Suppressor macrophage (primary cell): Measurements from ENCODE around the gene AQR.
"Not testable (repeated sequence)": the region's sequence is repeated elsewhere in the genome, so short reads cannot be mapped to it uniquely, and the experiment has no call there.

Source experiments
- DNase-seq, 4 experiments: peaks; one replicate each; pipeline ENCODE4 v3.0.0-alpha.2; 2020 to 2022

AQR gene

DNA sequence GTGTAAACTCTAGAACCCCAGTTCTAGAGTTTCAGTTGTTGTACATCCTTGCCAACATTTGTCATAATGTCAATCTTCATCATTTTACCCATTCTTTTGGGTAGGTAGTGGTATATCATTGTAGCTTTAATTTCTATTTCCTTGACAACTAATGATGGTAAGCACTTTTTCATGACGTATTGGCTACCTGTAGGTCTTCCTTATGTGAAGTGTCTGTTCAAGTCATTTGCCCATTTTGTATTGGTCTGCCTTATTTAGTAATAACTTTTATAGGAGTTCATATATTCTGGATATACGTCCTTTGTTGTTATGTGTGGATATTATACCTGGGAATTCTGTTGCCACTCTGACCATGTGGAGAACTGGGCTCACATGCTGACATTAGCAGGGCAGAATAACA is 100.4 kb downstream of the AQR start:
- no peak for DNase-seq

DNA sequence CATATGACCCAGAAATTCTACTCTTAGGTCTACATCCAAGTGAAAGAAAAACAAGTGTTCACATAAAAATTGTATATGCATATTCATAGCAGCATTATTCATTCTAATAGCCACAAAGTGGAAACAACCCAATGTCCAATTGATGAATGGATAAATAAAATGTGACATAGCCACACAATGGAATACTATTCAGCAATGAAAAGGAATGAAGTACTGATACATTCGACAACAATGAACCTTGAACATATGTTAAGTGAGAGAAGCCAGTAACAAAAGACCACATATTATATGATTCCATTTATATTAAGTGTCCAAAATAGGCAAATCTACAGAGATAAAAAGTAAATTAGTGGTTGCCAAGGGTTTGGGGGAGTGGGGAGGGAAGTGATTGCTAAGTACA is 104.0 kb downstream of the AQR start:
- DNase-seq, result no peak

DNA sequence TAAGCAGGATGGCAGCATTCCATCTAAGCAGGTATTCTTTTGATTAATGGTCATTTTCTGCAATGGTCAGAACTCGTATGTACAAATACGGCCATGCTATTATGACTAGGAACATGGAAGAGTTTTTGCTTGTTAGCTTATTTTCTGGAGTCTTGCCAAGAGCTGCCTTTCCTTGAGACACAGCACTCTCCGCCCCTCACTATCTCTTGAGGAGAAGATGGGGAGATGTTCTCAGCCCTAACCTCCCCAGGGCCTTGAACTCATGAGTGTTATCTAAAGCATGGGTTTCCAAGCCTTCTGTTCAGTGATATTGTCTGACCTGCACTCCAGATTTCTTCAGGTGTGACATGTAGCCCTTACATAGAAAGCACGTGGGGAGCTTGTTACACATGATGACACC is 108.3 kb downstream of the AQR start:
- no peak for DNase-seq

DNA sequence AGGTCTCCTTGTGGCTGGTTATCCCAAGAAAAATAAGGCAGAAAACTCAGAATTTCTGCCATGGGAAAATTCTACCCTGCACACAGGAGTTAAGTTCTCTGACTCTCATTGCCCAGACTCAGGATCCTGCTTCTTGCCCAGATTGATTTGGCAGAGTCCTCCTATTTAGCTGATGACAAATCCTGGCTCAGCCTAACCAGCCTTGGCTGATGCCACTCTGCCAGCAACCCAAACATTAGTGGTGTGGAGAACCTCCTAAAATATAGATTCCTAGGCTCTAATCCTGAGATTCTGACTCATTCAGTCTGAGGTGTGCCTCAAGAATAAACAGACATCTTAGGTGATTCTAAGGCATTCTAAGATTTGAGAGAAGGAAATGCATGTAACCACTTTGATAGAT is 113.6 kb downstream of the AQR start:
- DNase-seq, result no peak

DNA sequence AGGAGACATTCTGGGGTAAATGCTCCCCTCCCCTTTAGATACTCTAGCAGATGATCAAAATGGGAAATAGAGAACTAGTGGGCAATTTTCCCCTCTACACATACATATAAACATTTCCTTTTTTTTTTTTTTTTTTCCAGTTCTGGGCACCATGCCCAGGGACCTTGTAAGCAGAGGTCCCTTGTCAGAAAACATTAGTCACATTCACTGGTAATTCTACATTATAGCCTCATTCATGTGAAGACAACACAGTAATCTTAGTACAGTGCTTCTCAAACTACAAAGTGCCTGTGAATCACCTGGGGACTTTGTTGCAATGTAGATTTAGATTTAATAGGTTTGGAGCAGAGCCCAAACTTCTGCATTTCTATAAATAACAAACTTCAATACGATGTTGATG is 114.1 kb downstream of the AQR start:
- peak; percentile 42 to 71 (median 56) for DNase-seq

DNA sequence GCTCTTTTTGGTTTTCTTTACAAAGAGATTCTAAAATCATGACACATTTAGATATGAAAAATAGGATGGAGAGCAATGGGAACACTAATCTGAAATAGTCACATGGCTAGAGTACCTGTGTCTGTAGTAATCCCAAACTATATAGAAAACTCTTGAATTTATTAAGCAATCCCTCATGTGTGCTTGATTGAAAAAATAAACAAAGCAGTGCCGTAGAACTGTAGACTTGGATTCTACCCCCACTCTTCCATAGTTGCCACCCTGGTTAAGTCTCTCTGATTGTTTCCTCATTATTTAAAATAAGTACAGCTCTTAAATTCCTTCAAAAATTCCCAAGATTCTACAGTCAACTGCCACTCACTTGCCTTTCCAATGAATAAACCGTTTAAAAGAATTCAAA is 115.3 kb downstream of the AQR start:
- DNase-seq, result no peak

DNA sequence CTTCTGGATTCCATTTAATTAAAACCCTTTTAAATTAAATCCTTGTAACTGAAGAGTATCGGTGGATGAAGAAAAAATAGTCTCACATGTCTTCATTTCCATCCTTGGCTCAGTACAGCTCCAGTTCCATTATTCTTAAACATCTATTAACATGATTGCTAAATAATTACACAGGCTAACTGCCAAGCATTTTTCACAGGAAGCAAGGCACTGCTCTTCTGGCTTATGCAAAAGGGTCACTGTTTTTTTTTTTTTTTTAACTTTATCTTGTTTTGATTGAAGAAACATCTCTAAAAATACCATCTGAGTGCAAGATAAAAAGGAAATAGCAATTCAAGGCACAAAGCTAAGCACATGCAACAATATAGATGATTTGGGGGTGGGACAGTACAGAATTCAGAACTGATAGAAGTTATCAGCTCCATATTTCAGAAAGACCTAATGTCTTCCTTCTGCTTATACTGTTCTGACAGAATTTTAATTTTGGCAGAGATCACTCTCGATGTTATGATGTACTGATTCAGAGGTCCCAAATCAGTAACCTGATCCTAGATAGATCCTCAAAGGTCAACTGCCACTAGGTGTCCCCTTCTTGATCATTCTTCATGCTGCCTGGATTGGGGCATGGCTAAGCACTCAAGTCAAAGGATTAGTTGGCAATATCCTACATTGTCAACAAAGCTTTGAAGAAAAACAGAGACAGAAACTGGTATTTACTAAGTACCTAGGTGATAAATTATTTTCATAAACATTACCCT is 116.4 kb downstream of the AQR start:
- DNase-seq, result no peak

DNA sequence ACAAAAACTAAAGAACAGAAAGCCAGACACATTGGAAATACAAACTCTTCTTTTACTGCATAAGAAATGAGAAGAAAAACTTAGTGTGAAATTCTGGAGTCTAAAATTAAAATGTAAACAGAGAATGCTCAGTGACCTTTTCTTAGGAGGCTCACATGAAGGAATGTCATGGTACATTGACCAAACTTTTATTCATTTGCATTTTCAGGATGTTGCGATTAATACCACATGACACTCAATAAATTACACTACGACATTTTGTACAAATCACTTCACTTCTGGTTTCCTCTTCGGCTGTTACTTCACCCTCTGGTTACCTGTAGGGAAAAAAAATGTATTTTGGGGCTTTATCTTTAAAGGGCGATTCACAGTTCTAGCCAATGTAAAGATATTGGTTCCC is 117.8 kb downstream of the AQR start:
- peak in 1 of 4 experiments; percentile 13 for DNase-seq

DNA sequence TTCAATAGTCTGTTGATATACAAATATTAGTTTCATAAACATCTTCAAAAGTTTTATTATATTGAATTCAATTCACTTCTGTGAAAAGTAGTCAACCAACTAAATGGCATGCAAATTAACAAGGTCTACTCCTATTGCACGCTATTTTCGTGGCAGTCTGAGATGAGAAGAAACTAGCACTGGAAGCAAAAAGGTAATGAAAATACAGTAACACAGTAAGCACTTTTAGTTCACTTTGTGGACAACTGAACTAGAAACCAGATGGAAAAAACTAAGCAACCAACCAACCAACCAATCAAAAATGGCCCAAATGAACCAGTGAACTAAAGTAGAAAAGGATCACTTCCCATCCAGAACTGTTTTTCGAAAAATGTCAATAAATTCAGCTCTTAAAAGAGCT is 118.5 kb downstream of the AQR start:
- DNase-seq, result no peak

DNA sequence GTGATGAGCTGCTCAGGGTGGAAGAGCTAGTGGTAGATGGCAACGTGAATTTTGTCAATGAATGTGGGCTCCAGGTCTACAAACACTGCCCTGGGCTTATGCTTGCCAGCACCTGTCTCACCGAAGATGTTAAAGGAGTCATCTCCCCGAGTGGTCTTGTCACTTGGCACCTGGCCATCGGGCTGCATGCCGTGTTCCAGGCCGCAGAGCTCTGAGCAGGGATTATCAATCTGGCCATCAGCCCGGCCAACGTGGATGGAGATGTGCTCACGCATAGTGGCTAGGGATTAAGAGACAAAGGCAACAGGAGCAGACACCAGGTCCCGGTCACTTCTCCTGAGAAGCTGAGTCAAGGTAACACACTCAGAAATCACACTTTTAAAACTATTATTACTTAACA is 119.4 kb downstream of the AQR start:
- DNase-seq, result no peak

DNA sequence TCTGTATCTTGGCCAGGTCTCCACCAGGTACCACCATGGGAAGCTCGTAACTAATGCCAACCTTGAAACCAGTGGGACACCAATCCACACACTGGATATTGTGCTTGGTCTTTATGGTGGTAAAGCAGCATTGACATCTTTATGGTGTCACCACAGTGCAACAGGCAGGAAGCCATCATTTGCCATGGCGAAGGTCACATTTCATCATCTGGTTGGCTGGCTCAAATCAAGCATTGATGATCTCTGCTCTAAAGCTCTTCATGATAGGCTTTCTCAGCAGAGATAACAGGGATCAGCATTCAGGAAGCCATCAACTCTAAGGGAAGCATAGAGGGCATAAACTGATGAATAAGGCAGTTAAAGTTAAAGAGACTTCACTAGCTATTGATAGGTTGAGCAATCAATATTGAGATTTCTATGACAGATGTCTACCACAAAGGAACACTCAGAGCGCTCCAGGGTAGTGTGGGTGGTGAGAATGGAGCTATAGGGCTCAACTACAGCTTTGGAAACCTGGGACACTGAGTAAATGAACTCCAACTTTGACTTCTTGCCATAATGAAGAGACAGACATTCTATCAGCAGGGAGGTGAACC is 120.1 kb downstream of the AQR start:
- no peak for DNase-seq

DNA sequence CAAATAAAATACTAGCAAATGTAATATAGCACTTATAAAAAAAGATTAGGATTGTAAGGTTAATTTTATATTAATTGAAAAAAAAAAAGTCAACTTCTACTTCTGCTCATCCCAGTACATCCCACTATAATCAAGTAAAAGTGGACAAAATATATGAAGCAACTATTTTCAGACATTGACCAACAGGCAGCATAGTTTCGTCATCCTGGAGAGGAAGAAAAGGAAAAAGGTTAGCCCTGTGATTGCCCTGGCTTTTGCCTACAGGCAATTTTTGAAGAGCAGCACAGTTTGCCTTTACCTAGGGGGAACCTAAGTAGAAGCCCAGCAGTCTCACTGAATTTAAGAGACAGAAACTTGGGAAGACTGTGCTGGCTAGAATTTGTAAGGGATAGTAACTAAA is 121.9 kb downstream of the AQR start:
- peak; percentile 4 to 50 (median 46) for DNase-seq

DNA sequence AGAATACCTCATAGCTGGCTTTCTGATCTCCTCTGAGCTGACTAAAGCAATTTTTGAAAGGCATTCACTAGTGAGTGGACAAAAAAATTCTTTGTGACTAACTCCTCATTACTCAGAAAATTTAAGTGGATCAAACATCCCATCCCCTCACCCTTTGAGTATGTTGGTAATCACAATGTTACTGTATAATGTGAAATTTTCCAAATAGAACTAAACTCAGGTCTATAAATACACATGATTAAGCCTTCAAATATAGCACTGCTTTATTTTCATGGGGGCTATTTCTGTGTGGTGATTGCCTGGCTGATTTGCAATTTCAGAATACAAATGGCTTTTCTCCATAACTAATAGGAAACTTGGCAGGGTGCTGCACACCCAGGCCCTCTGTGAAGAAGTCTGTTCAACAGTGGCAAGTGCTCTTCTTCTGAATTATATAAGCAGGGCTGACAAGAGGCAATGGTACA is 128.2 kb downstream of the AQR start:
- DNase-seq, result no peak

DNA sequence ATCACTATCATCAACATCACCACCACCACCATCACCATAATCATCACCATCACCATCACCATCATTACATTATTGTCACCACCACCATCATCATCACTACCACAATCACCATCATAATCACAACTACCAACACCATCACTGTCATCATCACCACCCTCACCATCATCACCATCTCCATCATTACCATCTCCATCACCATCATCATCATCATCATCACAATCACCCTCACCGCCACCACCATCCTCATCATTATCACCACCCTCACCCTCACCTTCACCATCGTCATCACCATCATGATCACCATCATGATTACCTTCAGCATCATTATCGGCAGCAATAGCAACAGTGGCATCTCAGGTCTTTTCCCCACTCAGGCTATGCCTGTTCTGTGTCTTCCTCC is 131.3 kb downstream of the AQR start:
- no peak for DNase-seq

DNA sequence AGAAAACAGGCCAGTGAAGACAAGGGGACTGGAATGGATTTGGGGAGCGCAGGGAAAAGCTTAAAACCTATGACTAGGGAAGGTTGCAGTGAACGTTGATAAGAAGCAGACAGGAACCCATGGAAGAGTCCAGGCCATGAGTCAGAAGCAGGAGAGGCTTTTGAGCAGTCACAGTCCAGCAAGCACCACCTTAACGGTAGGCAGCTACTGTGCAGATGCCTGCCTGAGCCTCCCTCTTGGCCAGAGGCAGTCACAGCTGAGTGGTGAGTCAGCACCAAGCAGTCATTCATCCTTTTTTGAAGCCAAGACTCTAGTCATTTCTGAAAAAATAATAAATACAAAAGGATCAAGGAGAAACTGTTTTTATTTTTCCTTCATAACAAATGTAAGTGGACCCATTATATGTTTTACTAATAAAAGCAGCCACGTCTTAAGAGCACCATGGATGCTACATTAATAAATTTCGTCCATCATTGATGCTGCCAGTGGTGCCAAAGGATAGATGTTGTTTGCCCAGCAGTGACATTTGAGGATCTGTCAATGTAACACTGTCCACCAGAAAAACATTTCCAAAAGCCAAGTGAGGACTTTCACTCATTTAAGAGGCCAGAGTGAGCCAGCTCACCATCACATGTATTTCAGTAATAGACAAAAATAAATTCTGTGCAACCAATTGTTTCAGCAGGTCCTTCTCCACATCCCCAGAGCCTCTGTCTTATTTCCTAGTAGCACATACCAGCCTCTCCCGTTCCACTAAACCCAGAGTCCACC is 132.1 kb downstream of the AQR start:
- no peak for DNase-seq

DNA sequence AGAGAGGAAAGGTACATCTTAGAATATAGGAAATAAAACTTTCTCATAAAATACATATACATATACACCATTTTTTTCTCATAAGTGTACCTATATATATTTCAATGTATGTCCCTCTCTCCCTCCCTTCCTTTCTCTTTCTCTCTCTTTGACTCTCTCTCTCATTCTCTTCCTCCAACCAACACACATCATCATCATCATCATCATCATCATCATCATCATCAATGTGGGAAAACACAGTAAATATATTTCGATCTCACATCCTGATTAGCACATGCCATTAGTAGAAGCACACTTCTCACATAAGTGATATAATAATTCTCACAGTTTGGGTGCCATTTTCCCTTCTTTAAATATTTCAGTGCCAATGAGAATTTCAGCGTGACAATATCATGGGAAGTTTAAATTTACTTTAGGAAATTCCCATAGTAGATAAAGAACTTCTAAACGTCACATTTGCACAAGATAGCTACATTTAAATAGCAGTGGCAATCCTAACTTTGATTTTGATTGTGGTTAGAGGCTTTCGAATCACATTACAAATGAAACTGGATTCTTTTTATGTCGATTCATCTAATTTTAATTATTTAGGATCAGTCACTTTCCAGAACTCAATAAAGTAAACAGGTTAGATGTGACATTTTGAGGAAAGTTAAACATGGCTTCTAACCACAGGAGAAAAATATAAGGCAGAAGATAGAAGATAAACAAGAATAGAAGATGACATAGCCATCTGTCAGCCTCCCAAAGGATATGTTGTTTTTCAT is 141.2 kb downstream of the AQR start:
- DNase-seq, result no peak

DNA sequence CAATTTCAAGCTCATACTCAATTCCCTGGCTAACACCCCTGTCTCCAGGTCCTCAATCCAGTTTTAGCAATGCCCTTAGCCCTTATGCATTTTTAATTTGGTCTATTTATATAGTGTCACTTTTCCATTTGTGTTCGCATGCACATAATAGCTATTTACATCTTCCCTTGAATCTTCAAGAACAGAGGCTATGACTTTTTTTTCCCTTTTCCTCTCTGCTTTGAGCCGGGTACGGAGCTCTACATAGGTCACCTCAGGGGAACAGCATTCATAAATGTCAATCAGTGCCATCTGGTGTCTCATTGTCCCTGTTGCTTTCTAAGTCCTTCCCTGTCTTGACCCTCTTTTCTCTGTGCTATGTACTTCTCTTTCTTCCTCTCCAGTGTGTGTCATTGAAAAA is 147.7 kb downstream of the AQR start:
- no peak for DNase-seq

DNA sequence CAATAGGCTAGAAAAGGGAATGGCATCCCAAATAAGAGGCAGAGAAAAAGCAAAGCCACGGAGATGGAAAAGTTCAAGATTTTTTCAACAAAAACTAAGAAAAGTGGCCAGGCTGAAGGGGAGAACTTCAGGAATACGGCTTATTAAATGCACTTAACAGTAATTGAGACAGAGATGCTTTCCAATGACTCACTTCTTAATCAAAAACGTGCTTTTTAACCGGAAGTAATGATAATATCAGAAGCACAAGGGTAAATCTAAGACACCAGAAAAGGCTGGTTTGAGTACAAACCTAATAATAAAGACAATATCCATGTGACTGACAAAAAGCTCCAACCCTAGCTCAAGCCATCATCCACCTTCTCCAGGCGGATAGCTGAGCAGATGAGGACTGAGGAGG is 149.4 kb downstream of the AQR start:
- DNase-seq, result no peak

DNA sequence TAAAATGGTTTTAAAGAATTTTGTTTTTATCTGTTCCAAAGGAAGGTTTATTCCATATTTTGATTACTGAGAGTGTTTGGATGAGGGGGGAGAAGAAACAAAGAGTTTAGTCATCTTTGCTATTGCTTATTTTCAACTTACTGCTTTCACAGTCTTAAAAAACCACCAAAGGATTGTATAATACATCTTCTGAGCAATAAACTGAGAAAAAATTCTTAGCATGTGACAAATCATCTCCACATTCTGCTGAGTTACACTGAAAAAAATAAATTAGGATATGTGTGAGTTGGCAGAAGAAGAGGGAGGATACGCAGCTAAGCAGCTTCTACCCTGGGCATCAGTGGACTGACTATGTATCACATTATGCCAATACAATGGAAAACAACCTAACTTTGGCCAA is 151.0 kb downstream of the AQR start:
- no peak for DNase-seq

DNA sequence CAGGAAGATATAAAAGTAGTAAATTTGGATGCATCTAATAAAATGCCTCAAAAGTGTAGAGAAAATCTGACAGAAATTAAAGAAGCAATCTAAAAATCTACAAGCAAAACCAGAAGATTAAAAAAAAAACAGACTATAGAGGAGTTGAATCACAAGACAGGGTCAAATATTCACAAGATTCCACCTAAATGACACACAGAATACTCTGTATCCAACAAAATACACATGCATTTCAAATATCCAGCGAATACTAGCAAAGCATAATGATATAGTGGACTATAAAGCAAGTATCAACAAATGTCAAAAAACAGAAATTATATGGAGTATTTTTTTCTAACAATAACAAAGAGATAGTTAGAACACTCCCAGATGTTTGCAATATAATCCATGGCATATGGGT is 153.7 kb downstream of the AQR start:
- no peak for DNase-seq

DNA sequence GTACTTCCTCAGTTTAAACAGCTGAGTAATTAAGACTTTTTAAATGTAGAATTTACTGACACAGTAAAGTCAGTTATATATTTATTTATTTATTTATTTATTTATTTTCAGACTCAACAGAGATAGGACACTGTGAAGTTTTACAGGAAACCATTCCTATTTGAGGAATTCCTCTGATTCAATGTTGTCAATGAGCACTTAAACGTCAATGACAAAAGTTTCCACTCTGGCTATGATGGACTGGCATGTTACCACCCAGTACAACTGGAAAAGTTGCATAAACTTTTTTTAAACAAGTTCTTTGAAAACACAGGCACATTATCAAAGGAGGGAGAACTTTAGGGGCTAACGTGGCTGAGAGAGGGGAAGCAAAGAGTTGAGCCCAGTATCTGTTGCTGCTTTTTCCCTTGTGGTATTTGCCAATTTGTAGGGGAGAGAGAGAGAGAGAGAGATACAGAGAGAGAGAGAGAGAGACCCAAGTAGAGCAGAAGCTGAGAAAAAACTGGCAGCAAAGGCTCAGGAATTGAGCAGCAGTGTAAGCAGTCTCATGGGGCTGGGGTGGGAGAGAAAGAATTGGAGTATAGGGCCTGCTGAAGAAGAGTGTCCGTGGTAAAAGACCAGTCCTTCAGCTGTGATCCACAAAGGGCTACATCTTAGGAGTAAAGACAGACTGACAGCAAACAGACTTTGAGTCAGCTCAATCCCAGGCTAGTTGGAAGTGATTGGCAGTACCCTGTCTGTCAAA is 155.9 kb downstream of the AQR start:
- no peak for DNase-seq

DNA sequence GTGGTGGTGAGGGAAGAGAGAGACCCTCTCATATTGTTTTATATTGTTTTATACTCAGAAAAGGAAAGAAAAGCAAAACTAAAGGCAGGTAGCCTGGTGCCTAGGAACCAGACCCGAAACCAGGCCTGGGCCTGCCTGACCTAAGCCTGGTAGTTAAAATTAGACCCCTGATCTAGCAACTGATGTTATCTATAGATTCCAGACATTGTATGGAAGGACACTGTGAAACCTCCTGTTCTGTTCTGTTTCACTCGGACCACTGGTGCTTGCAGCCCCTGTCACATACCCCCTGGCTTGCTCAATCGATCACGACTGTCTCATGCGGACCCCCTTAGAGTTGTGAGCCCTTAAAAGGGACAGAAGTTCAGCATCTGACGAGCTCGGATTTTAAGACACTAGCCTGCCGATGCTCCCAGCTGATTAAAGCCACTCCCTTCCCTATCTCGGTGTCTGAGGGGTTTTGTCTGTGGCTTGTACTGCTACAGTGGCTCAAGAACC is 156.6 kb downstream of the AQR start:
- DNase-seq, result not testable (repeated sequence)
